Fibroblast of villous mesenchyme (primary cell): ENCODE data around the gene ADAMTSL2. TPM values are rescaled to one million over a fixed set of nuclear protein-coding genes. Genes with fewer than 3 reads are reported as not detected.

Experiments used
- DNase-seq: peaks from one replicate; pipeline ENCODE4 v3.0.0-alpha.2; 2010; ENCODE audit warnings: low read depth
- H3K4me3 ChIP-seq: 2 replicates; pipeline ENCODE4 v1.5.1; 2011; ENCODE audit warnings: low read depth, mild to moderate bottlenecking, low read length
- total RNA-seq: library from RNA; depleted of rRNA; stranded (reverse); fragments of >200 nt; gene quantifications from 2 replicates; pipeline ENCODE4 v1.2.3, GENCODE V29; 2012
- TF ChIP-seq, protein P1 (sequence below): IDR thresholded peaks from 2 replicates; pipeline ENCODE4 v1.5.1; 2012; ENCODE audit warnings: low read depth, mild to moderate bottlenecking, low read length; ENCODE audit not compliant: insufficient read depth

ADAMTSL2 gene
- total RNA-seq, 1 donor, result under 0.01 TPM

- no peak for DNase-seq
- TF ChIP-seq, protein P1, sequence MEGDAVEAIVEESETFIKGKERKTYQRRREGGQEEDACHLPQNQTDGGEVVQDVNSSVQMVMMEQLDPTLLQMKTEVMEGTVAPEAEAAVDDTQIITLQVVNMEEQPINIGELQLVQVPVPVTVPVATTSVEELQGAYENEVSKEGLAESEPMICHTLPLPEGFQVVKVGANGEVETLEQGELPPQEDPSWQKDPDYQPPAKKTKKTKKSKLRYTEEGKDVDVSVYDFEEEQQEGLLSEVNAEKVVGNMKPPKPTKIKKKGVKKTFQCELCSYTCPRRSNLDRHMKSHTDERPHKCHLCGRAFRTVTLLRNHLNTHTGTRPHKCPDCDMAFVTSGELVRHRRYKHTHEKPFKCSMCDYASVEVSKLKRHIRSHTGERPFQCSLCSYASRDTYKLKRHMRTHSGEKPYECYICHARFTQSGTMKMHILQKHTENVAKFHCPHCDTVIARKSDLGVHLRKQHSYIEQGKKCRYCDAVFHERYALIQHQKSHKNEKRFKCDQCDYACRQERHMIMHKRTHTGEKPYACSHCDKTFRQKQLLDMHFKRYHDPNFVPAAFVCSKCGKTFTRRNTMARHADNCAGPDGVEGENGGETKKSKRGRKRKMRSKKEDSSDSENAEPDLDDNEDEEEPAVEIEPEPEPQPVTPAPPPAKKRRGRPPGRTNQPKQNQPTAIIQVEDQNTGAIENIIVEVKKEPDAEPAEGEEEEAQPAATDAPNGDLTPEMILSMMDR, result no peak
- H3K4me3 ChIP-seq, result no peak overlapping the region
Measured at GRCh38 chr9:133516256-133516960, 18.1 kb upstream of the ADAMTSL2 start.

DNA sequence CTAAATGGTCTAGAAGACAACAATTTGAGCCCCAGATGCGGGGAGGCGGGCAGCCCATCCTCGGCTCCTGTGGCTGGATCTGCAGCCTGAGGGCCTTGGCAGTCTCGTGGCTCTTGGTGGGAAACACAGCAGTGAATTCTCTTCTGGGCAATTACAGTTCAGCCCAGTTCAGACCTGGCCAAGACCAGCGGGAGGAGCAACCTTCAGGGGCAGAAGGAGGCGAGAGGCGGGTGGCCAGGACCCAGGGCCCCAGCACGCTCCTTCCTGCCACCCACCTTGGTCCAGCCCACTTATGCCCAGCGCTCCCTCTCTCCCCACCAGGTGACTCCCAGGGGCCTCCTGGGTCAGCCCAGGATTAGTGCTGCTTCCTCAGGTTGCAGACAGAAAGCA lies 17.5 kb upstream of the ADAMTSL2 start:
- H3K4me3 ChIP-seq, result no peak overlapping the region
- DNase-seq, result no peak
- TF ChIP-seq, protein P1, result no peak

DNA sequence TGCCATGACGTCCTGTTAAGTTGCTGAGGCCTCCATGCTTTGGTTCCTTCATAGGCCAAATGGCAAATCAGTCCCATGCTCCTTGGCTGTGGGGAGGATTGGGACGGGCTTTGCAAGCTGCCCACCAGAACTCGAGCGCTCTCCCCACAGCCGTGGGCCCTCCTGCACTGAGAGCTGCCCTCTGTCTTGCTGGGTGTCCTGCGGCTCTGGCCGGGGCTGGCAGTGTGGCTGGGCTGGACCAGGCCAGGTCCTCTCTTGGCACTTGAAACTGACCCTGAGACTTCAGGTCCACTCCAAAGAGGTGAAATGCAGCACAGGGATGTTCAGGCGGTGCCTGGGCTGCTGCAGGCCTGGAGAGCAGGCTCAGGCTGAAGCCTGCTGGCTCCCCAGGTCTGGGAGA lies 16.8 kb upstream of the ADAMTSL2 start:
- no peak overlapping the region for H3K4me3 ChIP-seq
- TF ChIP-seq, protein P1, result no peak
- no peak for DNase-seq

GRCh38 chr9:133518200-133518599 lies 16.3 kb upstream of the ADAMTSL2 start:
- no peak overlapping the region for H3K4me3 ChIP-seq
- TF ChIP-seq, protein P1, result no peak
- DNase-seq, result no peak

- DNase-seq, result no peak
- TF ChIP-seq, protein P1, result no peak
- no peak overlapping the region for H3K4me3 ChIP-seq
Measured at GRCh38 chr9:133518706-133519449, 15.6 kb upstream of the ADAMTSL2 start.

GRCh38 chr9:133519693-133520092 lies 14.8 kb upstream of the ADAMTSL2 start:
- no peak overlapping the region for H3K4me3 ChIP-seq
- TF ChIP-seq, protein P1, result no peak
- DNase-seq, result no peak
